ENCODE data around the gene ELANE.

ELANE gene

DNA sequence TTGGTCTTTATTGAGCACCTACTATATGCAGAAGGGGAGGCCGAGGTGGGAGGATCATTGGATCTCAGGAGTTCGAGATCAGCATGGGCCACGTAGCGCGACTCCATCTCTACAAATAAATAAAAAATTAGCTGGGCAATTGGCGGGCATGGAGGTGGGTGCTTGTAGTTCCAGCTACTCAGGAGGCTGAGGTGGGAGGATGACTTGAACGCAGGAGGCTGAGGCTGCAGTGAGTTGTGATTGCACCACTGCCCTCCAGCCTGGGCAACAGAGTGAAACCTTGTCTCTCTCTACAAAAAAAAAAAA is 11.2 kb downstream of the ELANE start:
- TF ChIP-seq, protein P1, sequence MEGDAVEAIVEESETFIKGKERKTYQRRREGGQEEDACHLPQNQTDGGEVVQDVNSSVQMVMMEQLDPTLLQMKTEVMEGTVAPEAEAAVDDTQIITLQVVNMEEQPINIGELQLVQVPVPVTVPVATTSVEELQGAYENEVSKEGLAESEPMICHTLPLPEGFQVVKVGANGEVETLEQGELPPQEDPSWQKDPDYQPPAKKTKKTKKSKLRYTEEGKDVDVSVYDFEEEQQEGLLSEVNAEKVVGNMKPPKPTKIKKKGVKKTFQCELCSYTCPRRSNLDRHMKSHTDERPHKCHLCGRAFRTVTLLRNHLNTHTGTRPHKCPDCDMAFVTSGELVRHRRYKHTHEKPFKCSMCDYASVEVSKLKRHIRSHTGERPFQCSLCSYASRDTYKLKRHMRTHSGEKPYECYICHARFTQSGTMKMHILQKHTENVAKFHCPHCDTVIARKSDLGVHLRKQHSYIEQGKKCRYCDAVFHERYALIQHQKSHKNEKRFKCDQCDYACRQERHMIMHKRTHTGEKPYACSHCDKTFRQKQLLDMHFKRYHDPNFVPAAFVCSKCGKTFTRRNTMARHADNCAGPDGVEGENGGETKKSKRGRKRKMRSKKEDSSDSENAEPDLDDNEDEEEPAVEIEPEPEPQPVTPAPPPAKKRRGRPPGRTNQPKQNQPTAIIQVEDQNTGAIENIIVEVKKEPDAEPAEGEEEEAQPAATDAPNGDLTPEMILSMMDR (IDR thresholded peaks at IDR 0.05; ENCODE audit: borderline replicate concordance, insufficient read depth, low read depth, low read length) = no peak
- no peak overlapping the region for H3K4me3 ChIP-seq (ENCODE audit: low read depth, low read length)

DNA sequence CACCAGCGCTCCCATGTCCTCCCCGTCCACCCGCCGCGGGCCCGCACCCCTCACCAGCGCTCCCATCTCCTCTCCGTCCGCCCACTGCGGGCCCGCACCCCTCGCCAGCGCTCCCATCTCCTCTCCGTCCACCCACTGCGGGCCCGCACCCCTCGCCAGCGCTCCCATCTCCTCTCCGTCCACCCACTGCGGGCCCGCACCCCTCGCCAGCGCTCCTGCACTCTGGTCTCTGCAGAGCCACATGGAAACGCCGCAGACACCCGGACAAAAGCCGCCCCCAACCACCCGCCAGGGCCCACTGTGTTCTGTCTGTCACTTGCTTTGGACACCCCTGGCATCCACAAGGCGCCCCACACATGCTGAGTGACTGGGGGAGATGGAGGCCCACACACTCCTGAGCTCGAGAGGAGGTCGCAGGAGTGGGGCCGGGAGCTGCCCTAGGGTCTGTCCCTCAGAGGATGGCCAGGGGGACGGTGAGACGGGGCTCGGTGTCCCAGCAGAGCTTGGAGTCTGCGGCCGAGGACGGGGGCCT is 14.7 kb downstream of the ELANE start:
- TF ChIP-seq, protein P1 (IDR thresholded peaks at IDR 0.05; ENCODE audit: borderline replicate concordance, insufficient read depth, low read depth, low read length) = no peak
- no peak overlapping the region for H3K4me3 ChIP-seq (ENCODE audit: low read depth, low read length)

DNA sequence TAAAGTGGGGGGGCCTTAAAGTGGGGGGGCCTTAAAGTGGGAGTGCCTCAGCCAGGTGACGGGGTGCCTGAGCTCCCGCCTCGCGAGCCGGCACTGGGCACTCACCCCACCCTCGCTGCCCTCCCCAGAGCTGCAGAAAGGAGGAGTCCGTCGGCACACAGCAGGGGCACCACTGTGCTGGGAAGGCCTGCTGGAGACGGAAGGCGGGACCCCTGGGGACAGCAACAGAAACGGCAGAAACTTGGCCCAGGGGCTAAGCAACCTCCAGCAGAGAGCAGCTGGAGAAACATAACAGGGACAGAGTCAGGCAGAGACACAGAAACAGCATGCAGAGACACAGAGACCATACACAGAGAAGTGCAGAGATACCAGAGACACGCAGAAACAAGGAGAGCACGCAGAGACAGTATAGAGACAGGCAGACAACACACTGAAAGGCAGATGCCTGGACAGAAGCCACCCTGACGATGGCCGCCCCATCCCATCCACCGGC is 15.2 kb downstream of the ELANE start:
- TF ChIP-seq, protein P1 (IDR thresholded peaks at IDR 0.05; ENCODE audit: borderline replicate concordance, insufficient read depth, low read depth, low read length) = no peak
- no peak overlapping the region for H3K4me3 ChIP-seq (ENCODE audit: low read depth, low read length)

DNA sequence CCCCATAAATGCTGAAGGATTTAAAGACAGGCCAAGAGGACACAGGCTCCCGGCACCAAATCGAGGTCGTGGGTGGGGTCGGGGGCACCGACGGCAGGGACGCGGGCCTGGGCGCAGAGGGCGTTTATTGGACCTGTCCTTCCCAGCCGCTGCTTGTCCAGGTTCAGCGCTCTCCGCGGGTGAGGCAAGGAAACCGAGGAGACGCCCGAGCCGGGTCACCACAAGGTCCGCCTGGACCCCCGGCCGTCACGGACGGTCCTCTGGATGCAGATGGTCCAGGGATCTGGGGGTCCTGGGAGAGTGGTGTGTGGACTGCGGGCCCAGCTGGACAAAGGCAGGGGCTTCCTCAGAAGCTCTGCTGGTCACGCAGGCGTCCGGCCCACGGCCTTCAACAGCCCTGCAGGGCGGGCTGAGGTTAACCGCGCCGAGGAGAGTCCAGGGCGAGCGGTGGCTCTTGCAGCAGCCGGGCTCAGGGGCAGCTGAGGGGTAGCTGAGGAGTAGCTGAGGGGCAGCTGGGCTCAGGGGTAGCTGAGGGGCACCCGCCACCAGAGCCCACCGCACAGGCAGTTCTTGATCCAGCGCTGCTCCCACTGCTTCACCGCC is 15.9 kb downstream of the ELANE start:
- no peak overlapping the region for H3K4me3 ChIP-seq (ENCODE audit: low read depth, low read length)
- TF ChIP-seq, protein P1 (IDR thresholded peaks at IDR 0.05; ENCODE audit: borderline replicate concordance, insufficient read depth, low read depth, low read length) = no peak

DNA sequence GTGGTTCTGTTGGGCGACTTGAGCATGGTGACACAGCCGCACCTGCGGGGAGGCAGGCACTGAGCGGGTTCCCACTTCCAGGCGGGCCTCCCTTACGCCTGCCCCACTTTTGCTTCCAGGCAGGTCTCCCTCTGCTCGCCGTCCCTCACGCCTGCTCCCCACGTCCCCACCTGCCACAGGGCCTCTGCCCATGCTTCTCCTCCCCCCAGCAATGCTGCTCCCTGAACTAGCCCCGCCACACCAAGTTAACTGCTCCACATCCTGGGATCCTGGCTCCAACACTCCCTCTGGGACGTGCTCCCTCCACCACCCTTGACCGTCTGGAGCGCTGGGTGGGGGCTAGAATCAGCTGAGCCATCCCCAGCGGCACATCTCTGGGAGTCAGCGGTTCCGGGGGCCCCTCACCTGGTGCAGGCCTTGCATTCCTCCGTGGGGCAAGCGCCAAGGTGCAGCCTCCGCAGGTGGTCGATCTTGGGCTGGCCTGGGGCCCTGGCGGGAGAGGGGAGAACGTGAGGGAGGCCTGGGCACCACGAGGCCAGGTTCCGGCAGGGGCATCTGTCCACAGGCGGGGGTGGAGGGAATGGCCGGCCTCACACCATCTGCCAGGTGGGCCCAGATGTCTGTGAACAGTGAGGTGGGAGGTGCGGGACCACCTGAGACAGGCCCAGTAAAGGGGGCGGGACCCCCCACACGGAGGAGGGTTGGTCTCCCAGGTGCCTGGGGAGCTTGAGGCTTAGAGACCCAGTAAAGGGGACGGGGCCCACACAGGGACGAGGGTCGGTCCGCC is 16.5 kb downstream of the ELANE start:
- no peak overlapping the region for H3K4me3 ChIP-seq (ENCODE audit: low read depth, low read length)
- TF ChIP-seq, protein P1 (IDR thresholded peaks at IDR 0.05; ENCODE audit: borderline replicate concordance, insufficient read depth, low read depth, low read length) = no peak

DNA sequence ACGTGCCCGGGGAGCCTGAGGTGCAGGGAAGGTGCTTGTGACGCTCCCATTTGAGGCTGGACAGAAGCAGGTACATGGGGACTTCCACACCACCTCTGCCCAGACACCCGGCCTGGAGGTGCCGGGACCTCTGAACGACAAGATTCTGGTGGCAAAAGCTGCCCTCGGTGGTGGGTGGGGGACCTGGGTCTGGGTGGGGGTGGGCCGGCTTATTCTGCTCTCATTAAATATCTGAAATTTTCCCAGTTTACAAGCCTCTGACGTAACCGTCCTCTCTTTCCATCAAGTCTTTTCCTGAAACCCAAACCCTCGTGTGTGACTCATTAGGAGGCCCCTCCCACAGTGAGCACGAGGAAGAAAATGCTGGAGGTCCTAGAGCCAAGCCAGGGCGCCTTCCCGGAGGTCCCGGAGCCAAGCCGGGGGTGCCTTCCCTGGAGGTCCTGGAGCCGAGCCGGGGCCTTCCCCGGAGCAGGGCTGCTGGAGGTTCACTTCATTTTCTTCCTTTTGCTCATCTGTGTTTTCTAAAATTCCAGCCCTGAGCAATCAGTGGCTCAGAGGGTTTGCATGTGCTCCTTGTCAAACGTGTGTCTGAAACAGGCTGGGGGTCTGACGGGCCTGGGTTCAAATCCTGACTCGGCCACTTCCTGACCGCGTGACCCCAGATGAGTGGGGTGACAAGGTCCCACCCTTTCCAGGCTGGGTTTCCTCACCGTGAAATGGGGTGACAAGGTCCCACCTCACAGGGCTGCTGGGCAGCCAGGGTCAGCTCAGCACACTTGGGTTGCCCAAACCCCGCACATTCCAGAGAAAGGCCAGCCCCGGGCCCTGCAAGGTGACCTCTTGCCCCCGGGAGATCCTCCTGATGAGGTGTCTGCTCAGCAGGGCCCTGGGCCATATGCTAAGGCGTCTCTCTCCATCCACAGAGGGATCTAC is 17.4 kb downstream of the ELANE start:
- no peak overlapping the region for H3K4me3 ChIP-seq (ENCODE audit: low read depth, low read length)
- TF ChIP-seq, protein P1 (IDR thresholded peaks at IDR 0.05; ENCODE audit: borderline replicate concordance, insufficient read depth, low read depth, low read length) = no peak
